OCI-M2 (cell line): ENCODE results near the gene TACC2.

Source experiments
- DNase-seq: peaks from one replicate; lab custom pipeline; 2025; ENCODE audit not compliant: unreplicated experiment; lab: John Stamatoyannopoulos, UW

The TACC2 gene

DNA sequence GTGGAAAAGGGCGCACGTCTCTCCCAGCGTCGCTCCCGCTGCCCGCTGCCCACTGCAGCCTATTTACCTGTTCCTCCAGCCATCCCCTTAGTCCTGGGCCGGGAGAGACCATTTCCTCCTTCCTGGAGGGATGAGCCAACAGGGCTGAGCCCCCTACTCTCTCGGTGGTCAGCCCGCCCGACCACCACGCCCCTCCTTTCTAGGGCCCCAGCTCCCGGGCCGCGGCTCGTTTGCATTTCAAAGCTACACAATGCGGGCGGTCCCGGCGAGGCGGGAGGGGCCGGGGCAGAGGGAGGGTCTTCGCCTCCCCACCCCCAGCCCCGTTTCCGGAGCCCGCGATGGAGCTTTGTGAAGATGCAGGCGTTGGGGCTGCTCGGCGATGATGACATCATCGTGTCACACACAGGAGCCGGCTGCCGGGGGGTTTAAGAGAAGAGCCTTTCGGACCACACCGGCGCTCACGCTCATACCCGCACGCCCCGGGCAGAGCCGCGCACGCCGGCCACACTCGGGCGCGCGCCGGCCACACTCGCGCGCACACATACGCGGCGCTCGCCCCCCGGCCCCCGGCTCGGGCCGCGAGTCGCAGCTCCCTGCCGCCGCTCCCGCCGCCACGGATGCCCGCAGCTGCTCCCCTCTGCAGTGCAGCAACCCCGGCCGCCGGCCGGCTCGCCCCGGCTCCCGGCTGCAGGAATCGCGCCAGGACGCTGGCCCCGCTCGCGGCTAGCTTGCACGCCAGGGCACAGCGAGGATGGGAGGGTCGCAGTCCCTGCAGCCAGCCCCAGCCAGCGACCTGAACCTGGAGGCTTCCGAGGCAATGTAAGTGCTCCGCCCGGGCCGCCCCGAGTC, 174.4 kb downstream of the TACC2 start:
- DNase-seq = no peak

DNA sequence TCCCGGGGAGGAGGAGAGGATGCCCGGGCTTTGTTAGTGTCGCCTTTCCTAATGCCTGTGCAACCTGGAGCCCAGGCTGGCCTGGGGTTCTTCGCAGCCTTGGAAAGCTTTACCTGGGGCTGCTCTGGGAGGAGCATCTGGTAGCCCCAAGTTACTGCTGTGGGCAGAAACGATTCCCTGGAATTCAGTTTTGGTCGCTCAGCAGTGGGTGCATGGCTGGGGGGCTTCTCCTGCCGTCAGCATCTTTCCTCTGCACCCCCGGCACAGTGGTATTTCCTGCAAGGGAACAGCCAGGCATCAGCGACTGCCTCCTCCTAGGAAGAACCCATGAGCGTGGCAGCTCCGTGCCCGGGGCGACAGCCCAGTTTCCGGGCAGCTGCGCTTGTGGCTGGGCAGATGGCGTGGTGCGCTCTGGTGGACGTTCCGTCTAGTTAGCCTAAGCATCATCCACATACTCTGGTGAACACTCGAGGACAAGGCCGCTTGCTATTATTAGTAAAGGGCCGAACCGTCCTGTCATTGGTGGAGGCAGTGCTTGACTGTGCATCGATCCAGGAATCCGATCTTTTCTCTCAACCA, 175.1 kb downstream of the TACC2 start:
- DNase-seq = no peak

DNA sequence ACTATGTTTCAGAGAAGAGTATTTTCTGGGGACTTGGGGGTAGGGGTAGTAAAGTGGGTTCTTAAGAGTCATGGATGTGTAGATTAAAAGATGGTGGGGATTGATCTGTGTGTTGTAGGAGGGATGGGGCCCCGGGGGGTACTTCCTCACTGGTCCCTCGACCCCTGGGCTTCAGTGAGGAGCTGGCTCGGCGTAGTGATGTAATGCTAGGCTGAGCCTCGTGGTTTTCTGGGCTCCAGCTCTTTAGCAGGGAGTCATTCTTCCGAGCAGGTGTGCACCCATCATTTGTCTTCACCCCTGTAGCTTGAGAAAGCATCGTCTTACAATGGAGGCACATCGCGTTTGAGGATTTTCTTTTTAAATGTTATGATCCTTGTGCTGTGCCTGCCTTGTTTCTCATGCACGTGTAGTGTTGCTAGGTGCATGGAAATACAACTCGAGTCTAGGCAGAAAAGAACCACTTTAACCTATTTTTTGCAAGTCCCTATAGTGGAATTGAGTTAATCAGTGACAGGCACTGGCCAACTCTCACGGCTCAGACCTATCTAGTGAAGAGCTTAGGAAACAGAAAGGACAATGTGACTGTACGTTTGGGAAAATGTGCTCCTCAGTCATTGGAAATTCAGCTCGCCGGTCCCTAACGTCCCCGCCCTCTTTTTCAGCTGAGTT, 176.0 kb downstream of the TACC2 start:
- DNase-seq = no peak

DNA sequence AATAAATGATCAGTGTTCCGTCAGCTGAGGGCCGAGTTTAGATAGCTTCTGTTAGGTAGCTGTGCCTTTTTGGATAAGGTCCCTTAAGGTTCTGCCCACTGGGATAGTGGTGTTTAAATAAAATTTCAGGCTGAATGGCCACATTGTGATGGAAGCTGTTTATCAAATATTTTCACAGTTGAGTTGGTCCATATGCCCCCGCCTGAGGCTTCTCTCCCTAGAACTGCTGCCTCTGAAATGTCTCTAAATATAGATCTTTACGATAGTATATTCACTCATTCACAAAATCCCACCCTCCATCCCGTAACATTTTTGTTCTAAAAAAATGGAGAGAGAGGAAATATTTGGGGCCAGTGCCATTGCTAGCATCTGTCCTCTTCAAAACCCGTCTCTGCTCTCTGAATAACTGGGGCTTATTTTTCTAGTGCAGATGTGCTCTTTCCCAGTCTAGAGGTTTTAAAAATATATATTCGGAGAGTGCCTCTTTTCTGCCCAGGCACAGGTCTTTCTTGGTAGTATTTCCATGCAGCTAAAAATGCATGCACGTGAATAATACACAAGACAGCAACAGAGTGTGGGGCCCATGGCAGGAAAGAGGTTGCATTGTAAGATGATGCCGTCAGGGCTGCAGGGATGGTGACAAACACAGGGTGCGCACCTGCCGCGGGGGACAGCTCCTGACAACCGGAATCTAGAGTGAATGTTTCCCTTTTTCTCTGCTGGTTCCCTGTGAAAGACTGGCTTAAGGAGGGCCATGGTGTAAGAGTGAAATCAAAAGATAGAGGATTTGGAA, 176.7 kb downstream of the TACC2 start:
- no peak for DNase-seq

GRCh38 chr10:122168101-122168500, 179.1 kb downstream of the TACC2 start:
- DNase-seq = no peak

DNA sequence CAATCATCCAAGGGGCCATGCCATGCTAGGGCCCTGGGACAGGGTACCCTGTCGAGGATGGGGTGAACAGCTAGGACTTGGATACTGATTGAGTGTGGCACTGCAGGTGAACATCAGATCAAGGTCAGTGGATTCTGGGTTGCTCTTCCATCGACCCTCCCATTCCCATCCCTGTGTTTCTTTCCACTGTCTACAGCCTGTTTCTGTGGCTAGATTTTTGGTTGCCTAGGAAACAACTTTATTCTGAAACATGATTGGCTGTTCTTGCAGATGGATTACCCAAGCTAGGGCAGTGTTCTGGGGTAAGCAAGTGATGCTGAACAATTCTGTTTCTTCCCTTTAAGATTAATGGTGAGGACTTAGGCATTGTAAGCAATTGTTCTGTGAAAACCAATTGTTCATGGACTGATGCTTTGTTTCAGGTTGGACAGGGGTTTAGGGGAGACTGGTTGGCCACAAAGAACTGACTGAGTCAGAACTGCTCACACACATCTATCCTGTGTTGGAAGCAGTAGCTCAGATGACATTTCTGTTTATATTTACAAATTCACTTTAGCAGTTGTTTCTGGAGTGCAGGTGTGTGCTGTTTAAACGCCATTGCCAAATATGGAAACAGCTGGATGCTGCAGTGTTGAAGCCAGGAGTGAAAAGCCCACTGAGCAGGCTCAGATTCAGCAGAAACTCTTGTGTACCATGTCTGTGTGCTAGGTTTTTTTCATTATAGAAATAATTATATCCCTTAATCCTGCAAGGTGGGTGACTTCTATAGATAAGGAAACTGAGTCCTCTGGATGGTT, 179.8 kb downstream of the TACC2 start:
- no peak for DNase-seq

DNA sequence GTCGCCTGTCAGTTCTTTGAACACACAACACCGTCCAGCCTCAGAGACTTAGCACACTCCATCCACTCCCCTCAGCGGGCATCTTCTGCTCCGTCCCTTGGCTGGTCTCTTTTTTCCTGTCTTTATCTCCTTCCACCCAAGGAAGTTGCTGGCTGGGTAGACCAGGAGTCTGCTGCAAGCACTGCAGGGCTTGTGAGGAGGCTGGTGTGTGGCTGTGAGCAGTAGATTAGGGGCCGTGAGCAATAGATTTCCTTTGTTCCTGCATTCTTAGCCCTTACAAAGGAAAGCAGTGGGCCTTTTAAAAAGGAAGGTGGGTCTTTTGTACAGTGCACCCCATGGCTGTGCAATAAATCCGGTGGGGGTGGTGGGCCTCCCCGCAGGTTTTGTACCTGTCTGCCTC, 181.8 kb downstream of the TACC2 start:
- no peak for DNase-seq

DNA sequence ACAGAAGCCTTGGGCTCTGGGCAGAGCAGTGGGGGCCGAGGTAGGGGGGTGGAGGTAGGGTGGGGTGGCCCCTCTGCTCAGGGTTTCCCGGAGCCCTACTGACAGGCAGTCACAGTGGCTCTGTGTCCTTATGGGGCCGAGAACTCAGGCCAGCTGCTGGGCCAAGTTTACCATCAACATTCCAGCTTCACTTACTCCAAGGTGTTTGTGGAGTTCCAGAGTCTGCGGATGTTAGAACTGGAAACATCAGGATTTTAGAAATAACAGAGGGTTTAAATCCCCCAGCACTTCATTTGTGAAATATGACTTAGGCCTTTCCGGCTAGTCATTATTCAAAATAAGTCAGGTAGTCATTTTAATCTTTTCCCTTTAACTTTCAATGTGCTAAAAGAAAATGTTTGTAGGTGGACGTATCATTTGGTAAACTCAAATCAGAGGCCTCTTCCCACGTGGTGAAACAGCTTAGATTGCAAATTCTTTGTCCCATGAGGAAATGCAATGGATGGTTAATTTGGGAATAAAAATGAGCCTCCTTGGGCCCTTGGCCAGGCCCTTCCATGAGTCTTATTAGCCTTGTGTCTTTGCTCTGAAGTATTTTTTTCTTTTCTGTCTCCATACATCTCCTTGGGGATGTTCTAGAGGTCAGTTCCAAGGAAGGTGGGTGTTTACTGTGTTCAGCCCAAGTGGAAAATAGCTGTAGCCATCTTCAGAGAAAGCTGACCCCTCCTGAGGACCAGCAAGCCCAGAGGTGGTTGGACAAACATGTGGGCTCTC, 182.5 kb downstream of the TACC2 start:
- DNase-seq = no peak

DNA sequence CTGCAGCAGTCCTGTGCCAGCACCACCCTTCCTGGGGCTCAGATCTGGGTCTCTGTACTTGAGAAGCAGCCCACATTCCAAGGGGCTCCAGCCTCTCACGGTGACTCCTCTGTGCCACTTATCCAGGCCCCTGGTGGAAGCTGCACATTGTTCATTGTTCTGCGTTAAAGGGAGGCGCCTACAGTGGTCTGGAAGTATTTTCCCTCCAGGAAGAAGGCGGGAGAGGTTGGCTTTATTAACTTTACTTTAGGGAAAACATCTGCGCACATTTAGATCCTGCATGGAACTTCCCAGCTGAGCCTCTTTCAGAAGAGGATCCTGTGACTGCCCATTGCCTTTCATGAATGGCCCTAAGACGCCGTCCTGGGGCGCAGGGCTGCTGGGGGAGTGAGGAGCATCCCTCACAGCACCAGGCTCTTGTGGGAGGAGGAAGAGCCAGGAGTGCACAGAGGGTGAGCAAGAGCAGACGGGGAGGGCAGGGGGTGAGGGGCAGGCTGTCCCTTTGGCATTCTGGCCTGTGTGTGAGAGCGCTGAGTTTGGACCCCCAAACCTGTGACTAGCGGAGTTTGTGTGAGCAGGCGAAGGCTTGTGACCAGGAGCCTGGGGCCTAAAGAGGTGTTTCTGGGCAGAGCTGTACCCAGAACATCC, 183.5 kb downstream of the TACC2 start:
- DNase-seq = no peak

DNA sequence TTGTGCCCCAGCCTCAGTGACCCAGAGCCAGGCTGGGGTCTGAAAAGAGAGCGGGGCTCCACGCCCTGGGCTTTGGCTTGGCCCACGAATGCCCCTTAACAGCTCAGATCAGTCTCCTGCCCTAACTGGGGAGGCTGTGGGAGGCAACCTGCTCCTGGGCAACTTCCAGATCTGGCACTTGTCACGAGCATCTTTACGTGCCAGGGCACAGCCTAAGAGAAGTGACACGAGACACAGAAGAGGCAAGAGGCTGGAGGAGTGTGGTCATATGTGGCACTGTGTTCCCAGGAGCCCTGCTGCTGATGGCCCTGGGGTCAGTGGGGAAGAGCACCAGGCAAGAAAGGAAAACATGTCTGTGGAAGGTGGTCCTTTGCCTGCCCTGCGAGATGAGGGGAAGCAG, 184.4 kb downstream of the TACC2 start:
- no peak for DNase-seq

GRCh38 chr10:122173766-122174435, 184.9 kb downstream of the TACC2 start:
- no peak for DNase-seq

DNA sequence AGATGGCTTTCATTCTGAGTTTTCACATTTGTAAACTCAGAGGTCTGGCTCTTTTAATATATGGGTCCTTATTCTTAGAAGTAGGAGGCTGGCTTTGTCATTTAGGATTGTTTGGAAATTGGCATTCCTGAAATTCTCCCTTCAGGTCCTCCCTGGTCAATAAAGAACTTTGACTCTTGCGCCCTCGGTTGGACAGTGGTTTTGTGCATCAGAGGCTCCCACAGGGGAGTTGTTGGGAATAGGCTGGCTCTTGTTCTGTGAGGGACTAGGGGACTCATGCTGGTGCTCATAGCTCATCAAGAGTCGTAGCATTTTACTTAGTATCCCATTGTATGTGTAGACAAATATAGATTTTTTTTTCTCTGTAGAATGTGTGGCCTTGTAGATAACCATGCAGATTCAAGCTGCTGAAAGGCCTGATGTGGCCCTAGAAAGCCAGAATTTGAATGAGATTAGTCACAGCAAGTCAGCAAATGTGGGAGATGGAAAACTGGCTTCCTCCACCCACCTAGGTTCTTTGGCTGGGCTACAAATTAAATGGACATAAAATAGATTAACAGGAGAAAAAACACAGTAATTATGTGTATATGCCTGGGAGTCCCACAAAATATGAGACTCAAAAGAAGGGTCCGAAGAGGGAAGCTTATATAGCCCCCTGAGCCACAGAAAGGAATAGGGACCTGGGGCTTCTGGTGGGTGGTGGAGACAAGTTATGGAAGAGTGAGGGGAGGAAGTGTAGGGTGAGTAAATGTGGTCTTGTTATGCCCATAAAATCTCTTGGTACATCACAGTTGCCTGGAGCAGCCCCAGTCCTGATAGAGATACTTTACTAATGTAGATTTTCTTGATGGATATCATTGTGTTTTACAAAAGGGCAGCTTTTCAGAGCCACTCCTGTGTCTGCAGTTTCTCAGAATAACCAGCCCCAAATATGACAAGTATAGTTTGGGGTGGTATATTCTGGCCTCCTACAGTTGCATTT, 187.6 kb downstream of the TACC2 start:
- DNase-seq = no peak

- DNase-seq = no peak
These were observed 189.7 kb downstream of the TACC2 start for GRCh38 chr10:122178655-122179054.

- no peak for DNase-seq
These were observed 192.2 kb downstream of the TACC2 start for GRCh38 chr10:122181041-122181732.

- no peak for DNase-seq
These were observed 192.9 kb downstream of the TACC2 start for GRCh38 chr10:122181876-122182275.

GRCh38 chr10:122182308-122182707, 193.3 kb downstream of the TACC2 start:
- DNase-seq = no peak

DNA sequence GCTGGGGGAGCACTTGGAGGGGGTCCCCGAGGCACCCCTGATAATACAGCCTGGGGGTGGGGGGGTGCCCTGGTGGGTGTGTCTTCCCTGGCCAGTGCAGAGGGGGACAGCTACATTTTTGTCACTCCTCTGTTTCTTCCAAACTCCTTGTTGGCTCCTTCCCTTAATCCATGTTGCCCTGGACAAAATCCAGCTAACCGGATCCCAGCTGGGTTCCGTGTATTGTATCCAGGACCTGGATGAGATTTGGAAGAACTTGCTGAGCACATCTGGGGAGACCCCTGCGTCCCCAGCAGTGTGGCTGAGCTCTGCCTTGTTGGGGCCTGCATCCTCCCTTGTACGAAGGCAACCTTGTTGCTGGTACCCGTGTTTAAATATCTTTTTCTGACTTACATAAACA, 195.3 kb downstream of the TACC2 start:
- DNase-seq = no peak
